Measurements from ENCODE around the gene PACSIN1.

- TF ChIP-seq CTCF (IDR thresholded peaks at IDR 0.05) (no peak), POLR2A (IDR thresholded peaks at IDR 0.05) (no peak)
Measured at GRCh38 chr6:34463299-34463698, 2.6 kb upstream of the PACSIN1 start.
